SK-N-MC (cell line): ENCODE results near the gene DUSP16.
A peak's percentile ranks its signal among the peaks of the same experiment; 100 is the strongest.

Experiments
- DNase-seq: peaks from one replicate; pipeline ENCODE4 v3.0.0-alpha.2; 2011; ENCODE audit warnings: low read depth, low spot score
- H3K27ac ChIP-seq: fragments of 200-600 bp; sonication (generic); 2 replicates; pipeline ENCODE4 v1.5.1; 2016; ENCODE audit warnings: mixed run types
- H3K36me3 ChIP-seq: fragments of 200-600 bp; sonication (generic); 2 replicates; pipeline ENCODE4 v1.6.1; 2017; ENCODE audit warnings: antibody characterized with exemption, low read length, mixed read lengths; ENCODE audit not compliant: insufficient read depth
- H3K4me3 ChIP-seq: fragments of 200-600 bp; sonication (generic); 2 replicates; pipeline ENCODE4 v1.5.1; 2016
- H3K9ac ChIP-seq: fragments of 200-600 bp; sonication (generic); 2 replicates; pipeline ENCODE4 v1.8.0; 2017; ENCODE audit warnings: mixed run types, mixed read lengths; ENCODE audit not compliant: insufficient read length
- H3K9me3 ChIP-seq: fragments of 200-600 bp; sonication (generic); 2 replicates; pipeline ENCODE4 v1.6.1; 2017; ENCODE audit warnings: low read depth, mild to moderate bottlenecking, antibody characterized with exemption, low read length, moderate library complexity, mixed read lengths
- EZH2 ChIP-seq: fragments of 200-600 bp; sonication (generic); IDR thresholded peaks from one replicate; pipeline ENCODE4 v1.6.1; 2017; ENCODE audit warnings: antibody characterized with exemption
- FOXP2 ChIP-seq: optimal IDR thresholded peaks from 2 replicates; pipeline ENCODE3; 2011; ENCODE audit warnings: mild to moderate bottlenecking, moderate library complexity; ENCODE audit not compliant: insufficient read depth; ENCODE audit errors: extremely low read length, control extremely low read depth
- POLR2AphosphoS5 ChIP-seq: IDR thresholded peaks from 2 replicates; pipeline ENCODE4 v1.6.1; 2012; ENCODE audit warnings: mild to moderate bottlenecking, low read depth, low read length, borderline replicate concordance

DUSP16 gene

DNA sequence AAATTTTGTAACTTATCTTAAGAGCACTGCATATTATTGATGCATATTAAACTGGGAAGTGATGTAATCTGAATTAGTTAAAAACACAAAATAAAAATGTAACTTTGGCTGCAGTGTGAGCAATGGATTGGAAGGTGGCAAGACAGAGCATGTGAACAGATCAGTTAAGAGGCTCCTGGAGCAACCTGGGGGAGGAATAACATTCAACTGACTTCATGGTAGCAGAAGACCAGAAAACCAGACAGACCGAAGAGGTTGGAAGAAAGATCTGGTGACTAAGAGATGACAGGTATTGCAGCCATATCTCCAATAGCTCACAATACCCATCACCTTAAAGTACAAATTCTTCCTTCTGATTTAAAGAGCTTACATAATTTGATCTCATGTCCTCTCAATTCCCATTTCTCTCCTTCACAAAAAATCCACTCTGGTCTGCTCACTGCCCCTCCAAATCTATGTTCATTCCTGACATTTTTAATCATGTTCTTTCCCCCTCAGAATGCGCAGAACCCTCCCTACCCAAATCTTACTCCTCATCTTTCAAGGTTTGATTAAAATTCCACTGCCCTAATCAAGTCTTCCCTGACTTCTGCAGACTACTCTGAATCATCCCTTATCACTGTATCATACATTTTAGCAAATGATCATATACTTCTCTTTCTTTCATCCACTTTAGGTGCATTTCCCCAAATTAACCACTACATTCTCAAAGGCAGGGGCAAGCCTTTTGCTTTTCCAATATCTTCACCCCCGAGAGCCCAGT, 51.5 kb downstream of the DUSP16 start:
- TF ChIP-seq EZH2 (no peak), FOXP2 (no peak), POLR2AphosphoS5 (no peak)
- H3K9me3 ChIP-seq: no peaks in the 10 kb centered on the region
- no peak overlapping the region for H3K4me3 ChIP-seq
- no peak for DNase-seq
- no peaks in the 10 kb centered on the region for H3K36me3 ChIP-seq
- no peak overlapping the region for H3K9ac ChIP-seq
- no peak overlapping the region for H3K27ac ChIP-seq

GRCh38 chr12:12510551-12510950, 52.1 kb downstream of the DUSP16 start:
- H3K9me3 ChIP-seq: no peaks in the 10 kb centered on the region
- TF ChIP-seq POLR2AphosphoS5 (no peak), EZH2 (no peak), FOXP2 (no peak)
- H3K4me3 ChIP-seq: no peak overlapping the region
- DNase-seq: no peak
- no peak overlapping the region for H3K9ac ChIP-seq
- H3K36me3 ChIP-seq: no peaks in the 10 kb centered on the region
- no peak overlapping the region for H3K27ac ChIP-seq

- Histone ChIP-seq H3K9me3 (no peaks in the 10 kb centered on the region), H3K27ac (no peak overlapping the region), H3K4me3 (no peak overlapping the region), H3K9ac (no peak overlapping the region), H3K36me3 (no peaks in the 10 kb centered on the region)
- TF ChIP-seq POLR2AphosphoS5: no peak
- no peak for TF ChIP-seq EZH2
- no peak for TF ChIP-seq FOXP2
- no peak for DNase-seq
Measured at GRCh38 chr12:12510141-12510540, 52.5 kb downstream of the DUSP16 start.

DNA sequence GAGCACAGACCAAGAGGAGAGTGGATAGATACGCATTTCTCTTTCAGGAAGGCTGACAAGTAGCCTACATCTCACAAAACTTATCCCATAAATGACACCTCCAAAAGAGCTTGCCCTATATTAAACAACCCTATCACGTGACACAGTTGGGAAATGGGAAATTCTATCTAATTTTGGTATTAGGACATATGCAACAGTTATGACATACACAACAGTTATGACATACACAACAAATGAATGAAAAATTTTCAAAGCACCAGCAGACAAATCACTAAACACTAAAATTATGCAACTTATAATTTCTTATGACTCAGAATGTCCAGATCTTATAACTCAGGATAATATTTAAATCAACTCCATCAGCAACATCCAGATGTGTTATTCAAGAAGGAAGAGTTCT, 54.1 kb downstream of the DUSP16 start:
- no peak for TF ChIP-seq EZH2
- no peak for TF ChIP-seq FOXP2
- no peak for TF ChIP-seq POLR2AphosphoS5
- no peak for DNase-seq
- Histone ChIP-seq H3K4me3 (no peak overlapping the region), H3K27ac (no peak overlapping the region), H3K9me3 (no peaks in the 10 kb centered on the region), H3K36me3 (no peaks in the 10 kb centered on the region), H3K9ac (no peak overlapping the region)

- Histone ChIP-seq H3K27ac (peak overlapping the region; percentile 33; the same call in 1 of the 2 replicates), H3K9ac (no peak overlapping the region), H3K36me3 (no peaks in the 10 kb centered on the region), H3K4me3 (peak overlapping the region; percentile 35; the same call in 1 of the 2 replicates), H3K9me3 (no peaks in the 10 kb centered on the region)
- TF ChIP-seq EZH2 (no peak), POLR2AphosphoS5 (no peak), FOXP2 (no peak)
- no peak for DNase-seq
Measured at GRCh38 chr12:12507121-12507520, 55.5 kb downstream of the DUSP16 start.

DNA sequence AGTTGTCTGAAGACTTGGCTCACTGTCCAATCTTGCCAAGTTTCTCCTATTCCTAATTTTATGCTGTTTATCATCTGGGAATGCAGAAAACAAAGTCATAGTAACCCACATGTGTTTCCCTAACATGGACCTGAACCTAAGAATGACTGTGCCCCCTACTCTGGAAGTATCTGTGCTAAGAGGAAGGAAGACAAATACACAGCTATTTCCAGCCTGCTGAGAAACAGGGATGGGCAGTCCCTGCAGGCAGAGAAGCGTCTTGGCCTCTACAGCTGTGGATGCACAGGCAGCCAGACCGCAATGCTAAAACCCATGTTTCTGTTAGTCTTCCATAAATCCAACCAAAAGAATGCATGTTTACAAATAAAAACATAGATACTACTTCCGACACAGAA, 56.2 kb downstream of the DUSP16 start:
- no peak overlapping the region; the same call in 1 of the 2 replicates for H3K4me3 ChIP-seq
- no peaks in the 10 kb centered on the region for H3K9me3 ChIP-seq
- TF ChIP-seq EZH2: no peak
- no peak overlapping the region for H3K9ac ChIP-seq
- H3K27ac ChIP-seq: peak overlapping the region; percentile 20; the same call in 1 of the 2 replicates
- DNase-seq: no peak
- no peaks in the 10 kb centered on the region for H3K36me3 ChIP-seq

DNA sequence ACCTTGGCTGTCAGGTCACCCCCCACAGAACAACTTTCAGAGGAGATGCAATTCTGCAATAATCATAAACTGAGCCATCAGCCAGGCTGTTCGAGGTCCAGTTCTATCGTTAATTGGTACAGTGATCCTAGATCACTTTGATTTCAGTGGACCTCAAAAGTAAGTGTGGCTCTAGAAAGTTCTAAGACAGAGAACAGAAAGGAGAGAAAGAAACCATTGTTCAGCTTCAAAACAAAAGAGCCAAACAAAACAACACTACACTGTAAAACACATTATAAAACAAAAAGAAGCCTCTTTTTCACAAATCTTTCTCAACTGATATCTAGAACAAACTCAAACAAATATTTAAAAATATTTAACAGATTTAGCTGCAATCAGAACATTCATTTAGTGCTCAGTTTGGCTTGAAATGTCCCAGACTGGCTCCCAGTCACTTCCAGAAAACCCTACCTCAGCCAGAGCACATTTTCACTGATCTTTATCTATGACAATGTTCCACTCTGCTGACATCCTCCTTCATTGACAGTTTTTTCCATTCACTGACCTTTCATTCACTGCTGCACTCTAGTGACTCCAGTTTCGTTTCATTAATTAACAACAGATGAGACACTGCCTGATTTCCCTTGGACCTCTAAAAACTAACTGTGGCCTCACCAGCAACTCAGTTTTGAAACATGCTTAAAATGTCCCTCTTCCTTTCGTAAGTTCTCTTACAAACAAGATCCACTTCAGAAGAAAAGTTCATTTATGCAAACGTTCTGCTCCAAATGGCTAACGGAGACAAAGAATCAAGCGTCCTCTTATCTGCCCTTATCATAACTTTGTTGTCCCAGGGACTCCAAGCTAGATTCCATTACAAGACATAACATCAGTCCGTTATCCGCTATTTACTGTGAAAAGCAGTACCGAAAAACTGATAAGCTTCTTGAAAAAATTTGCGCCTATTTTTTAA, 56.8 kb downstream of the DUSP16 start:
- H3K27ac ChIP-seq: peak overlapping the region; percentile 20; the same call in 1 of the 2 replicates
- peak overlapping the region; percentile 34; the same call in 1 of the 2 replicates for H3K4me3 ChIP-seq
- TF ChIP-seq FOXP2 (no peak), POLR2AphosphoS5 (no peak), EZH2 (no peak)
- no peak overlapping the region for H3K9ac ChIP-seq
- DNase-seq: no peak
- H3K9me3 ChIP-seq: no peaks in the 10 kb centered on the region
- no peaks in the 10 kb centered on the region for H3K36me3 ChIP-seq

GRCh38 chr12:12503384-12504078, 59.1 kb downstream of the DUSP16 start:
- no peak overlapping the region for H3K4me3 ChIP-seq
- no peaks in the 10 kb centered on the region for H3K36me3 ChIP-seq
- no peak overlapping the region for H3K27ac ChIP-seq
- TF ChIP-seq EZH2: no peak
- TF ChIP-seq POLR2AphosphoS5: no peak
- no peak for TF ChIP-seq FOXP2
- no peaks in the 10 kb centered on the region for H3K9me3 ChIP-seq
- no peak overlapping the region for H3K9ac ChIP-seq
- DNase-seq: no peak
